GM23248 (cell line): ENCODE data around the gene WDR19. TPM values are rescaled to one million over a fixed set of nuclear protein-coding genes. Genes with fewer than 3 reads are reported as not detected.

Experiments used
- DNase-seq: peaks from one replicate; pipeline ENCODE4 v3.0.0-alpha.2; 2015
- H2AFZ ChIP-seq: fragments of 200-600 bp; sonication (generic); 2 replicates; pipeline ENCODE4 v1.6.1; 2016; ENCODE audit warnings: antibody characterized with exemption
- H3F3A ChIP-seq: fragments of 200-600 bp; sonication (generic); 2 replicates; pipeline ENCODE4 v1.6.1; 2016; ENCODE audit warnings: mild to moderate bottlenecking, antibody characterized with exemption, mixed run types; ENCODE audit not compliant: insufficient read depth
- H3K27ac ChIP-seq: fragments of 200-600 bp; sonication (generic); 2 replicates; pipeline ENCODE4 v1.5.1; 2016; ENCODE audit warnings: mild to moderate bottlenecking
- H3K27me3 ChIP-seq: fragments of 200-600 bp; sonication (generic); replicated peaks from 2 replicates; pipeline ENCODE4 v1.6.1; 2016; ENCODE audit warnings: mild to moderate bottlenecking; ENCODE audit not compliant: insufficient read depth
- H3K36me3 ChIP-seq: fragments of 200-600 bp; sonication (generic); 2 replicates; pipeline ENCODE4 v1.6.1; 2016; ENCODE audit warnings: low read depth, mild to moderate bottlenecking
- H3K4me1 ChIP-seq: fragments of 200-600 bp; sonication (generic); 2 replicates; pipeline ENCODE4 v1.6.1; 2016; ENCODE audit warnings: mild to moderate bottlenecking; ENCODE audit not compliant: insufficient read depth
- H3K4me2 ChIP-seq: fragments of 200-600 bp; sonication (generic); one replicate; pipeline ENCODE4 v1.6.1; 2016; ENCODE audit warnings: mild to moderate bottlenecking; ENCODE audit not compliant: unreplicated experiment
- H3K4me3 ChIP-seq: fragments of 200-600 bp; sonication (generic); 2 replicates; pipeline ENCODE4 v1.5.1; 2016; ENCODE audit warnings: mild to moderate bottlenecking
- H3K79me2 ChIP-seq: fragments of 200-600 bp; sonication (generic); 2 replicates; pipeline ENCODE4 v1.6.1; 2016; ENCODE audit warnings: mild to moderate bottlenecking; ENCODE audit not compliant: insufficient read depth
- H3K9ac ChIP-seq: fragments of 200-600 bp; sonication (generic); 2 replicates; pipeline ENCODE4 v1.6.1; 2016; ENCODE audit warnings: mild to moderate bottlenecking
- H3K9me2 ChIP-seq: fragments of 200-600 bp; sonication (generic); 2 replicates; pipeline ENCODE4 v1.6.1; 2016; ENCODE audit warnings: mixed run types, mild to moderate bottlenecking, moderate library complexity; ENCODE audit not compliant: insufficient read depth
- H3K9me3 ChIP-seq: fragments of 200-600 bp; sonication (generic); one replicate; pipeline ENCODE4 v1.6.1; 2017; ENCODE audit warnings: low read depth
- H4K20me1 ChIP-seq: fragments of 200-600 bp; sonication (generic); 2 replicates; pipeline ENCODE4 v1.6.0; 2016; ENCODE audit not compliant: insufficient read depth
- EZH2 ChIP-seq: fragments of 200-600 bp; sonication (generic); IDR thresholded peaks from 2 replicates; pipeline ENCODE4 v1.6.1; 2018; ENCODE audit warnings: antibody characterized with exemption, mild to moderate bottlenecking; ENCODE audit not compliant: insufficient read depth, poor library complexity, severe bottlenecking
- EZH2phosphoT487 ChIP-seq: fragments of 200-600 bp; sonication (generic); IDR thresholded peaks from 2 replicates; pipeline ENCODE4 v1.6.1; 2018; ENCODE audit warnings: antibody characterized with exemption, moderate library complexity, mild to moderate bottlenecking, low read depth; ENCODE audit not compliant: insufficient read depth
- WGBS, 2 experiments: methylation state at CpG; one replicate each; pipeline ENCODE4 v1.1.6; 2015 to 2017; ENCODE audit warnings: low lambda C conversion rate in 2 of 2, low coverage in 1 of 2; ENCODE audit errors: missing lambda C conversion rate in 2 of 2; 5-methylcytosine and 5-hydroxymethylcytosine counted together
- in situ Hi-C: fragments of 300-500 bp; cut with MboI; formaldehyde crosslinking; loops from 2 replicates; pipeline ENCODE4 v1.15.0; 2020
- polyA plus RNA-seq: library from polyadenylated mRNA; unstranded; fragments of >200 nt; fragmentation: Nextera tagmentation; extraction: Ambion mirVana; gene quantifications from 2 replicates; pipeline ENCODE4 v1.2.1, GENCODE V29; 2016
- total RNA-seq: library from RNA; depleted of rRNA; stranded (reverse); fragments of >200 nt; shearing (Covaris generic); gene quantifications from 2 replicates; pipeline ENCODE4 v1.2.3, GENCODE V29; 2014

WDR19 gene
- total and polyA plus RNA-seq, 2 experiments from 2014 or later = 17.3 to 23.7 TPM

DNA sequence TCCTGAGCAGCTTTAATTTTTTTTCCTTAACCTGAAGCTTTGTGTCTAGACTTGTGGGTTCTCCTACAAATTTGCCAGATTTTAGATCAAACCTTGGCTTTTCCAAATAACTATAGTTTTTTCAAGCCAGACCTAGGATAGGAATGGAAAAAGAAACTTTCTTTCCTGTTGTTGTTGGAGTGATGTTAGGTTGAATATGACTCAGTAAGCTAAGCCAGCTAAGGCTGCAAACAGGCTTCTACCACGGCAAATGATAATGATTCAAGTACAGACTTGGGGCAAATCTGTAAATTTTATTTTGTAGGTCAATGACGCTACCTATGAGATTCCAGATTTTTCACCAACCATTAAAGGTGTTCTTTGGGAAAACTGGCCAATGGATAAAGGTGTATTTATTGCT, 45.6 kb downstream of the WDR19 start:
- Histone ChIP-seq H2AFZ (no peak overlapping the region), H4K20me1 (no peaks in the 10 kb centered on the region), H3K36me3 (peaks cover 6% of the 10 kb centered on the region; the same call in 1 of the 2 replicates), H3K79me2 (no peaks in the 10 kb centered on the region), H3K27me3 (no peaks in the 10 kb centered on the region), H3K4me3 (no peak overlapping the region), H3K27ac (no peak overlapping the region), H3K9me3 (no peaks in the 10 kb centered on the region), H3K9ac (no peak overlapping the region), H3K4me2 (no peak overlapping the region), H3K9me2 (no peaks in the 10 kb centered on the region), H3F3A (no peaks in the 10 kb centered on the region), H3K4me1 (no peaks in the 10 kb centered on the region)
- TF ChIP-seq EZH2 = no peak
- TF ChIP-seq EZH2phosphoT487 = no peak
- peak; percentile 1 for DNase-seq
- WGBS, 2 experiments = 98 to 99% methylated on average over 2 of the region's 2 CpGs
- in situ Hi-C loops = no loop called here

DNA sequence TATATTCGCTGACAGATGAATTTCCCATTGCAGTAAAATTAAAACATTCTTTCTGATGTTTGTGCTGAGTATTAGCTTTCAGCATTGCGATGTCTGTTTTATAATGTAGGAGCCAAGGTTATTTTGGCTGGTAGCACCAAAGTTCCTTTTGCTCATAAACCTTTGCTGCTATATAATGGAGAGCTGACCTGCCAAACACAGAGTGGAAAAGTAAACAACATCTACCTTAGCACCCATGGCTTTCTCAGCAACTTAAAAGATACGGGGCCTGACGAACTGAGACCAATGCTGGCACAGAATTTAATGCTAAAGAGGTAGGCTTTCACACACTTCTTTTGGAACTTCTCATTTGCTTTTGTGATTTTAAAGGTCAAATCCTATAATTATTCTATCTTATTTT, 46.0 kb downstream of the WDR19 start:
- Histone ChIP-seq H4K20me1 (no peaks in the 10 kb centered on the region), H2AFZ (no peak overlapping the region), H3K9me2 (no peaks in the 10 kb centered on the region), H3K9ac (no peak overlapping the region), H3K9me3 (no peaks in the 10 kb centered on the region), H3K27me3 (no peaks in the 10 kb centered on the region), H3K36me3 (peaks cover 6% of the 10 kb centered on the region; the same call in 1 of the 2 replicates), H3K79me2 (no peaks in the 10 kb centered on the region), H3K27ac (no peak overlapping the region), H3F3A (no peaks in the 10 kb centered on the region), H3K4me1 (no peaks in the 10 kb centered on the region), H3K4me3 (no peak overlapping the region), H3K4me2 (no peak overlapping the region)
- WGBS, 2 experiments = 90 to 92% methylated on average over 4 of the region's 4 CpGs
- no peak for DNase-seq
- no peak for TF ChIP-seq EZH2
- TF ChIP-seq EZH2phosphoT487 = no peak
- in situ Hi-C loops = no loop called here

DNA sequence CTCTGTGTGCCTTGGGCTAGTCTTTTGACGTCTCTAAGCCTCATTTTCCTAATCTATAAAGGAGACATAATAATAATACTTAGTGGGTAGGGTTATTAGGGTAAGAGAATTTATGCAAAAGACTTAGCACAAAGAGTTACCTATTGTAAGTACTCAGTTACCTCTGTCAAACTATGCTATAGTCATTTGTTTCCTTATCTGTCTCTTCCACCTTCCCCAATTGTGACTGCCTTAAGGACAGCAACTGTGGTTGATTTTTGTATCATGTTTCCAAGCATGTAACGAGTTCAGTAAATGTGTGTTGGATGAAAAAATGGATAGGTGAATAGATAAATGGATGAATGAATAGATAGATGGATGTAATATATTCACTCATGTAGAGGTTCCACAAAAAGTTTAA, 48.1 kb downstream of the WDR19 start:
- Histone ChIP-seq H3F3A (no peaks in the 10 kb centered on the region), H3K9me2 (no peaks in the 10 kb centered on the region), H3K79me2 (no peaks in the 10 kb centered on the region), H3K27ac (no peak overlapping the region), H3K4me3 (no peak overlapping the region), H3K4me1 (no peaks in the 10 kb centered on the region), H4K20me1 (no peaks in the 10 kb centered on the region), H3K4me2 (no peak overlapping the region), H3K9ac (no peak overlapping the region), H2AFZ (no peak overlapping the region), H3K27me3 (no peaks in the 10 kb centered on the region), H3K36me3 (peaks cover 9% of the 10 kb centered on the region; the same call in 1 of the 2 replicates), H3K9me3 (no peaks in the 10 kb centered on the region)
- 91 to 96% methylated on average over 2 of the region's 2 CpGs for WGBS, 2 experiments
- DNase-seq = no peak
- in situ Hi-C loops = no loop called here
- TF ChIP-seq EZH2phosphoT487 = no peak
- TF ChIP-seq EZH2 = no peak

DNA sequence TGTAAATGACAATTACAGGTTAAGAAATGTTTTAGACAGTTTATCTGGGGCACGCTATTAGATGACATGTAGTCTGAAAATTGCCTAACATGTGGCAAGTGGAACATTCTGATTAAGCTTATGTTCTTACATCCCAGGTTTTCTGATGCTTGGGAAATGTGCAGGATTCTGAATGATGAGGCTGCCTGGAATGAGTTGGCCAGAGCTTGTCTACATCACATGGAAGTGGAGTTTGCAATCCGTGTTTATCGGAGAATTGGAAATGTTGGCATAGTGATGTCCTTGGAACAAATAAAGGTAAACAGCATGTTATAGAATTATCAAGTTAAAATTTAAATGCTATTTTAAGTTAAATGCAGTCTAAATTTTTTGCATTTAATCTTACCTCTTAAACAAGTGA, 49.3 kb downstream of the WDR19 start:
- TF ChIP-seq EZH2phosphoT487 = no peak
- TF ChIP-seq EZH2 = no peak
- peaks cover 11% of the 10 kb centered on the region for H3K36me3 ChIP-seq
- H2AFZ ChIP-seq = no peak overlapping the region
- H3K4me3 ChIP-seq = no peak overlapping the region
- H3F3A ChIP-seq = no peaks in the 10 kb centered on the region
- WGBS, 2 experiments = 98 to 99% methylated on average over 3 of the region's 3 CpGs
- no peak overlapping the region for H3K9ac ChIP-seq
- H3K79me2 ChIP-seq = no peaks in the 10 kb centered on the region
- H4K20me1 ChIP-seq = no peaks in the 10 kb centered on the region
- H3K9me2 ChIP-seq = no peaks in the 10 kb centered on the region
- no peaks in the 10 kb centered on the region for H3K4me1 ChIP-seq
- DNase-seq = no peak
- in situ Hi-C loops = no loop called here
- no peaks in the 10 kb centered on the region for H3K9me3 ChIP-seq
- no peaks in the 10 kb centered on the region for H3K27me3 ChIP-seq
- H3K4me2 ChIP-seq = no peak overlapping the region
- no peak overlapping the region for H3K27ac ChIP-seq

DNA sequence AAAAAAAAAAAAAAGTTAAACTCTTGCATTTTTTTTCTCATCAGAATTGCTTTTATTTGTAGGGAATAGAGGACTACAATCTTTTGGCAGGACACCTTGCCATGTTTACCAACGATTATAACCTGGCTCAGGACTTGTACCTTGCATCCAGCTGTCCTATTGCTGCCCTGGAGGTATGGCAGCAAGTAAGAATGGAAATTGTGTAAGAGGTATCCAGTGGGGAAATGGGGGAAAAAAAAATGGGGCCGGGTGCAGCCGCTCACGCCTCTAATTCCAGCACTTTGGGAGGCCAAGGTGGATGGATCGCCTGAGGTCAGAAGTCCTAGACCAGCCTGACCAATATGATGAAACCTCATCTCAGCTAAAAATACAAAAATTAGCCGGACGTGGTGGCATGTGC, 49.8 kb downstream of the WDR19 start:
- Histone ChIP-seq H3K4me1 (no peaks in the 10 kb centered on the region), H3K27ac (no peak overlapping the region), H3K36me3 (peaks cover 16% of the 10 kb centered on the region), H3F3A (no peaks in the 10 kb centered on the region), H4K20me1 (no peaks in the 10 kb centered on the region), H3K4me2 (no peak overlapping the region), H3K9me2 (no peaks in the 10 kb centered on the region), H3K4me3 (no peak overlapping the region), H3K9me3 (no peaks in the 10 kb centered on the region), H3K9ac (no peak overlapping the region), H2AFZ (no peak overlapping the region), H3K27me3 (no peaks in the 10 kb centered on the region), H3K79me2 (no peaks in the 10 kb centered on the region)
- DNase-seq = no peak
- TF ChIP-seq EZH2phosphoT487 (no peak), EZH2 (no peak)
- 97 to 99% methylated on average over 7 of the region's 7 CpGs for WGBS, 2 experiments
- in situ Hi-C loops = no loop called here
